ENCODE data around the gene SH3TC1.

The SH3TC1 gene

DNA sequence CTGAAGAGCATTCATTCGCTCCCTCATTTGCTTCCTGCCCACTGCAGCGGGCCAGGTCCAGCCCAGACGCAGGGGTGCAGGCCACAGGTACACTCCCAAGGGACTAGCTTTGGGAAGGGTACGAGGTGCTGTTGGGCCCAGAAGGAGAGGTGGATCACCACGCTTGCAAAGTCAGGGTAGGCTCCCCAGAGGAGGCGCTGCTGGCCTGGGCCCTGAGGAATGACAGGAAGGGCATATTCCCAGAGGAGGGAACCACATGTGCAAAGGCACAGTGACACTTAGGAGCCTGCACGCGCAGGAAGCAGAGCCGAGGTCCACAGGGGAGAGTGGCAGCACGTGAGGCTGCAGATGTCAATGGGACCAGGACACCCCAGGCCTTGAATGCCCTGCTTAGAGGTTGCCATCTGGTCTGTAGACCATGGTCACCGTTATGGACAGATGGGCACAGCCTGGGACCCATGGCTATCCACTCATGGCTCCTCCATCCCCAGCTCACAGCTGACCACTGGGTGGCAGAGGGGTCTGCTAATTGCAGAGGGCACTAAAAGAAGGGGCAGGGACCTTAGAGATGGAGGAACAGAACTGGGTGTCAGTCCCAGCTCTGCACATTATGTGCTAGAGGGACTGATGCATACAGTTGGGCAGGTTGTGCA, 78.4 kb downstream of the SH3TC1 start:
- no peak for DNase-seq (ENCODE audit: low read depth)

DNA sequence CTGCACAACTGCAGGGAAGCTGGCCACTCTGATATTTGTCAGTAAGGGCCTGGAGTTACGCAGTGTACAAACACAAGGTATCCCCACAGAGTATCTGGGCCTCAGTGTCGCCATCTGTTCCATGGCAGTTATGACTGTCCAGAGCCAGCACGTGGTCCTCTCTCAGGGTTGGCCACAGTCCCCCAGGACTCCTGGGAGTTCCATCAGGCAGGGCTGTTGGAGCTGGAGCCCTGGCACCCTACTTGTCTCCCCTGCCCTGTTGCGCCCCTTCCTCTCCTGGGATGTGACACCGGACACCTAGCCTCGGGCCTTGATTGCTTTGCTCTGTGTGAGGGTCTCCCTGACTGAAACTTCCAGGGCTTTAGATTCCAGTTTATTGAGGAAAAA, 78.9 kb downstream of the SH3TC1 start:
- peak; percentile 50 for DNase-seq (ENCODE audit: low read depth)

DNA sequence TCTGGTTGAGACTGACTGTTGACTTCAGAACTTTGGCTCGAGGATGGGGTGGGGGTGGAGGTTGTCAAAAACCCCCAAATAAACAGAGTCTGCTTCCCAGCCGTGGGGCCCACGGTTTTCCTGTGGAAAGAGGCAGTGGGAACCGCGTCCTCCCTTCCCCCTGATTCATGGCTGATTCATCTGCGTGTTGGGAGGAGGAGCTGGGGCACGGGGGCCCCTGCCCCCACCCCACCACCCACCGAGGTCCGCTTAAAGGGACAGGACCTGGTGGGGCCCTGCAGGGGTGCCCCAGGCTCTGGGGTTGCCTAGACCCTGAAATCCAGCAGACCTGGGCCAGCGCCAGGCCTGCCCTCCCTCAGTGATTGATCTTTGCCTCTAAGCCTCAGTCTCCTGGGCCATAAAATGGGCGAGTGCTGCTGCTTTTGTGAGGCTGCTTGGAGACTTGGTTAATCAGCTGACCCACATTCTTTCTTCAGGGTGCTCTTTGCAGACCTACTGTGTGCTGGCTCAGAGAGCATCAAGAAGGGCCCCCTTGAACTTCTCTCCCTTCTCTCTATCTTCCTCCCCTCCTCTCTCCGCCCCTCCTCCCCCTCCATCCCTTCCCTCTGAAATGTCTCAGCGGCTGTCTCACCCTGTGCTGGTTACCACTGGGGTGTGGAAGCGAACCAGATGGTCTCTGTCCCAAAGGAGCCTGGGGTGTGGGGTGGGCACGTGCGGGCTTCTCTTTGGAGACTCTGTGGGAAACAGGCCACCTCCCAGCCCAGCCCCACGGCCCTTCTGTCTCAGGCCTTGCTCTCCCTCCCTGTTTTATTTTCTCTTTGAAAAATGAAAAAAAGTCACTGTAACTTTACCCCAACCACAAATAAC, 79.6 kb downstream of the SH3TC1 start:
- peak; percentile 96 for DNase-seq (ENCODE audit: low read depth)

DNA sequence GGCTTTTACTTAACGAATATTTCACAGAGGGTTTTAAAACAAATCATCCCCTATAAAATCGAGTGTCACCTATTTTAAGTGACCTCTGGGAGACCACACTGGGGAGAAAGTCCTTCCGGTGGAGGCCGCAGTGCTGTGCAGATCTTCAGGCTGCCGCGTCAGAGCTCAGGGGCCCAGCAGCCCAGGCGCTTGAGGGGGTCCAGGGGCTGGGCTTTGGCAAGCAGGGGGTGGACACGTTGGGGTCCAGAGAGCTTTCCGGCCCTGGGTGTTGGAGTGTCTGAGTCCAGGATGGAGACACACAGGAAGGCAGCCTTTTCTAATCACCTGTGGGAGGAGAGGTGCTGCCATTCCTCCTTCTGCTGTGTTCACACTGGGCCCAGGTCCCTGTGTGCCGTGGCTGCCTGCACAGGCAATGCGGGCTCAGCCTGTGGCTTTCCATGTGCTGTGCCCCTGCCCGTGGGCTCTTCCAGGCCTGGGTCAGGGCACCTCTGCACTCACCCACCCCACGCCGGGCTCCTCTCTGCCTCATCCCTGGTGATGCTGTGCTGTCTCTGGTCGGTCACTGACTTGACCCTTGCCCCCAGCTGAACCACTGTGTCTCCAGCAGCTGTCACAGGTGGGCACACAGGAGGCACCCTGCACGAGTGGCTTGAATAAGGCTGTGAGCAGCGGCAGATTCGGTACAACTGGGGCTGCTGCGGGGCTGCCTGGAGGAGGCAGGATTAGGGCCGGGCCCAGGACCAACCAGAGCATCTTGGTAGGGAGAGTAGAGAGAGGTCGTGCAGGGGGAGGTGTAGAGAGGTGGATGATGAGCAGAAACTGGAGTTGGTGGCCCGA, 80.4 kb downstream of the SH3TC1 start:
- DNase-seq (ENCODE audit: low read depth), result no peak

DNA sequence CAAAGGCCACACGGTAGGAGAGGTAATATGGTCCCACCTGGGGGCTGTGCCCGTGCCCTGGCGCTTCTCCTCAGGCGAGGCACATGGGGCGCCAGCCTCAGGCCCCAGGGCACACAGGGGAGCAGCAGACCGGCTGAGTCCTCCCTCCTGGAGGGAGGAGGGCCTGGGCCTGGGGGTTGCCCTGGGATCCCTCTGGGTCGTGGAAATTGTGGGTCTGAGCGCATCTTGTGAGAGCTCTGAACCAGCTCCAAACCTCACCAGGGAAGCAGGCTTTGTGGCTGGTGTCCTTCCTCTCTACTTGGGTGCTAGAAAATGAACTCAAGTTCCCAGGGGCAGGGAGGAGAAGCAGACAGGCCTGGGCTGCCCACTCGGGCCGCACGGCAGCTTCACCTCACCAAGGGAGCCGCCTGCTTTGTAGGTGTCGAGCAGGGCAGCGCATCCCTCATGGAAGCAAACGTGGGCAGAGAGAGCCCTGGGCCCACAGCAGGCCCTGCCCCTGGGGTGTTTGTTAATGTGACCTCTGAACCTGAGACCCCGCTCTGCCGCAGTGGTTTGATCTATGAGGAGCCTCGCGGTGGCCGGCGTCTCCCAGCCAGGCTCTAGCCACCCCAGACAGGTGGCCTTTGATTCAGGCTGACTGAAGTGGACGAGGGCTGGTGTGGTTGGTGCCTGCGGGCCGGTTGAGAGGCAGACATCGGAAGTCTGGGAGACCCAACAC, 81.2 kb downstream of the SH3TC1 start:
- no peak for DNase-seq (ENCODE audit: low read depth)

- no peak for DNase-seq (ENCODE audit: low read depth)
Measured at GRCh38 chr4:8280876-8281440, 81.9 kb downstream of the SH3TC1 start.

DNA sequence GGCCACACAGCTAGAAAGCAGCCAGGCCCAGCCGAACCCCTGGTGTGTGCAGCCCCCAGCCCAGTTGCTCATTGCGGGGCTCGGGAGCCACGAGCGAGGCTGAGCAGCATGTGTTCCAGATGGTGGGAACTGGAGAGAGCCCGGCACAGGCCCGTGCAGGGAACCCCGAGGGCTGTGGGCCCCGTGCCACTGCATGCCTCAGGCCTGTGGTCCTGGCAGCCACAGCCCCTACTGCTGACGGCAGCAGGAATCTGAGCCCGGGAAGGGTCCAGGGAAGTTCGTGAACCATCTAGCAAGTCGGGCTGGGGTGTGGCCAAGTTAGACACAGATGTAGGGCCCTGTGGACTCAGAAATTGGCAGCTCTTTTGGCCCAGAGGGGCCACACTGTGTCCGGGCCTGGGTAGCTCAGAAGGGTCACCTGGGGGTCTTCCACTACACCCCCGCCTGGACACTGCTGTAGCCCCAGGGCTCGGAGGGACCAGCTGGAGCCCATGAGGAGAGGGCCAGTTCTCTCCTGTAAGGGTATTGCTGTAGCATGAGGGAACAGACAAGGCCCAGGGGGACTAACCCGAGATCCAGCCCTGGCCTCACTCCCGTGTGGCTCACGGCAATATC, 82.5 kb downstream of the SH3TC1 start:
- DNase-seq (ENCODE audit: low read depth), result peak; percentile 49

DNA sequence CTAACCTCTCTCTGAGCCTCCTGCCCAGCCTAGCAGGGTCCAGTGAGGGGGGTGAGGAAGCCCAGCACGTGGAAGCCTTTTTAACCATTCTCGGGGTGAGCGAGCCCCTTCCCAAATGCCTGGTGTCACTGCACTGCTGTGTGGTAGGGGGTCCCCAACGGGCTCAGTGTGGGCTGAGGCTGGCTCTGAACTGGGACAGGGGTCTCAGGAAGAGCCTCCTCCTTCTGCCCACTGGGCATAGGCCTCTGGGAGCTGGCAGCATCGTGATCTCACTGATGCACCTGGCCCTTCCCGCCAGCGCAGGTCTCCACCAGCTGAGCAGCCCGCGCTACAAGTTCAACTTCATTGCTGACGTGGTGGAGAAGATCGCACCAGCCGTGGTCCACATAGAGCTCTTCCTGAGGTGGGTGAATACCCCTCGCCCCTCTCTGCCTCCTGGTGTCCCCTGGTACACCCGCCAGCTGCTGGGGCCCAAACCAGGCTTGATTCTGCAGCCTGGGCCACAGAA, 83.1 kb downstream of the SH3TC1 start:
- DNase-seq (ENCODE audit: low read depth), result no peak

DNA sequence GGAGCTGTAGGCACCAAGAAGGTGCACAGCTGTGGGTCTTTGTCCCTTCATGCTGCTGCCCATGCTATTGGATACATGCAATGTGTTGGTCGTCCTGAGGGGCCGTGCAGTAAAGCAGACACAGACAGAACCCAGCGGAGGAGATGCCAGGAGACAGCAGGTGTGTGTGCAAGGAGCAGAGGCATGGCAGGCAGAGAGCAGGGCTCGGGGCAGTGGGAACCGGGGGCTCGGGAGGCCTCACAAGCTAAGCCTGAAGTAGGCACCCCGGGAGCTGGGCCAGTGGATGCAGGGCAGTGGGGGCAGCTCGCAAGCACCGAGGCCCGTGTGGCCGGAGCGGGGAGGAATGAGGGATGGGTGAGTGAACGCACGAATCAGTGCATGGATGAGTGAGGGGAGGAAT, 83.7 kb downstream of the SH3TC1 start:
- DNase-seq (ENCODE audit: low read depth), result no peak

GRCh38 chr4:8283161-8283560, 84.1 kb downstream of the SH3TC1 start:
- DNase-seq (ENCODE audit: low read depth), result no peak

- DNase-seq (ENCODE audit: low read depth), result no peak
Measured at GRCh38 chr4:8283631-8284121, 84.6 kb downstream of the SH3TC1 start.

- no peak for DNase-seq (ENCODE audit: low read depth)
Measured at GRCh38 chr4:8284391-8284790, 85.3 kb downstream of the SH3TC1 start.

- no peak for DNase-seq (ENCODE audit: low read depth)
Measured at GRCh38 chr4:8285143-8285975, 86.3 kb downstream of the SH3TC1 start.

- DNase-seq (ENCODE audit: low read depth), result no peak
Measured at GRCh38 chr4:8285976-8286718, 87.1 kb downstream of the SH3TC1 start.

DNA sequence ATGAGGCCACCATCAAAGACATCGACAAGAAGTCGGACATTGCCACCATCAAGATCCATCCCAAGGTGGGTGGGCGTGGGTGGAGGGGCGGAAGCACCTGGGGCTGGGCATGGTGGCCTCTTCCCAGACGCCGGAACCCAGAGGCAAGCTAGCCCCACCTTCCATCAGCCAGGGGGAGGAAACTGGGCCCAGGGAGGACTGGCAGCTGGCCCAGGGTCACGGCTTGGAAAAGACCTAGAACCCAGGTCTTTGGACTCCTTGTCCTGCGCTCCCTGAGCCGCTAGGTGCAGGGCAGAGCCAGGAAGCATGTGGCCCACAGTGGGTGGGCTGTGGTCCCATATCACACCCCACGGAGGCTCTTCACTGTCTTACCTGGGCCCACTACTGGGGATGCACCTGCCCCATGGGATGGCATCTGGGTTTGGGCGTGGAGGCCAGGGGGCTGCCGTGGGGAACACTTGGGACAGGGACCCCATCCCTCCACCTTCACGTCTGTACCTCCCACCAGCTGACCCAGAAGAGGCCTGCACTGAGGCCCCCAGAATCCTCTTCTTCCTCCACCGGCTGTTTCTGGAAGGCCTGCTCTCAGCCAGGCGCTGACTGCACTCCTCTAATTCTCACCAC, 87.7 kb downstream of the SH3TC1 start:
- no peak for DNase-seq (ENCODE audit: low read depth)

GRCh38 chr4:8287343-8288280, 88.5 kb downstream of the SH3TC1 start:
- no peak for DNase-seq (ENCODE audit: low read depth)

- no peak for DNase-seq (ENCODE audit: low read depth)
Measured at GRCh38 chr4:8289151-8289750, 90.2 kb downstream of the SH3TC1 start.

All from amniotic epithelial cell (primary cell).